Measurements from ENCODE around the gene SRGAP2B.
"Not testable (repeated sequence)": the region's sequence is repeated elsewhere in the genome, so short reads cannot be mapped to it uniquely, and the experiment has no call there.

DNA sequence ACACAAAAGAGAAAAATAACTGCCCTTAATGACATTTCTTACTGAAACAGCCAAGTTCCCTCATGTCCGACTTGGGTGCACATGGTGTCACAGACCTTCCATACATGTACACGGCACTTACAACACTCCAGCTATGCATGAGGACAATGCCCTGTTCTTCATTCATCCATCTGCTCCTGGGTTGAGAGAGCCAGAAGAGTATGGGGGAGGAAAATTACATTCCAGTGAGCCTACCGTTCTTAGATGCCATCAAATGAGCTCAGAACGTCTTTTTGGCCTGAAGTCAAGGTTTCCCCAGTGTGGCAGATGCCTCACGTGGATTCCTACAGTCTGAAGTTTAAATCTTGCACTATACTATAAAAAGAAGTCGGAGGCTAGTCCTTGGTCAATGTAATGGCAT, 194.3 kb downstream of the SRGAP2B start:
- TF ChIP-seq, protein P1, sequence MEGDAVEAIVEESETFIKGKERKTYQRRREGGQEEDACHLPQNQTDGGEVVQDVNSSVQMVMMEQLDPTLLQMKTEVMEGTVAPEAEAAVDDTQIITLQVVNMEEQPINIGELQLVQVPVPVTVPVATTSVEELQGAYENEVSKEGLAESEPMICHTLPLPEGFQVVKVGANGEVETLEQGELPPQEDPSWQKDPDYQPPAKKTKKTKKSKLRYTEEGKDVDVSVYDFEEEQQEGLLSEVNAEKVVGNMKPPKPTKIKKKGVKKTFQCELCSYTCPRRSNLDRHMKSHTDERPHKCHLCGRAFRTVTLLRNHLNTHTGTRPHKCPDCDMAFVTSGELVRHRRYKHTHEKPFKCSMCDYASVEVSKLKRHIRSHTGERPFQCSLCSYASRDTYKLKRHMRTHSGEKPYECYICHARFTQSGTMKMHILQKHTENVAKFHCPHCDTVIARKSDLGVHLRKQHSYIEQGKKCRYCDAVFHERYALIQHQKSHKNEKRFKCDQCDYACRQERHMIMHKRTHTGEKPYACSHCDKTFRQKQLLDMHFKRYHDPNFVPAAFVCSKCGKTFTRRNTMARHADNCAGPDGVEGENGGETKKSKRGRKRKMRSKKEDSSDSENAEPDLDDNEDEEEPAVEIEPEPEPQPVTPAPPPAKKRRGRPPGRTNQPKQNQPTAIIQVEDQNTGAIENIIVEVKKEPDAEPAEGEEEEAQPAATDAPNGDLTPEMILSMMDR (IDR thresholded peaks at IDR 0.05; ENCODE audit: borderline replicate concordance, extremely low read depth, low read length, poor library complexity, severe bottlenecking), result not testable (repeated sequence)
- not testable (repeated sequence) for TF ChIP-seq EZH2 (IDR thresholded peaks at IDR 0.05; ENCODE audit: borderline replicate concordance, low read depth, low read length, severe bottlenecking)
